ENCODE results near the gene SAMM50. TPM values are rescaled to one million over a fixed set of nuclear protein-coding genes. Genes with fewer than 3 reads are reported as not detected.

The SAMM50 gene
- polyA plus RNA-seq, 3 donors = 17.0 to 70.0 (median 62.5) TPM

GRCh38 chr22:43964314-43964857 is 9.1 kb downstream of the SAMM50 start:
- Histone ChIP-seq H3K4me2 (replicated peaks; ENCODE audit: extremely low read depth, low read length, poor library complexity, severe bottlenecking) (no peak overlapping the region), H3K9me3 (replicated peaks in 1 of 2; ENCODE audit: control insufficient read depth in 1 of 2, insufficient read depth in 1 of 2, low read length in 2 of 2) (no peaks in the 10 kb centered on the region), H3K36me3 (replicated peaks in 1 of 2; ENCODE audit: control insufficient read depth in 1 of 2, insufficient read depth in 2 of 2, low read length in 2 of 2) (peaks cover 61 to 74% of the 10 kb centered on the region in 2 donors), H3K4me1 (ENCODE audit: control insufficient read depth in 1 of 2, insufficient read depth in 2 of 2, low read length in 2 of 2) (no peaks in the 10 kb centered on the region), H3K9ac (ENCODE audit: insufficient read depth, low read length, poor library complexity, severe bottlenecking) (no peak overlapping the region), H4K20me1 (ENCODE audit: insufficient read depth, low read length) (peaks cover 21% of the 10 kb centered on the region), H3K27me3 (ENCODE audit: control insufficient read depth in 2 of 2, insufficient read depth in 2 of 2, low read length in 2 of 2) (no peaks in the 10 kb centered on the region), H2AFZ (ENCODE audit: insufficient read depth, low read depth, low read length, poor library complexity, severe bottlenecking) (no peak overlapping the region), H3K27ac (ENCODE audit: low read depth in 1 of 2, low read length in 2 of 2) (no peak overlapping the region), H3K79me2 (ENCODE audit: insufficient read depth, low read length) (peaks cover 21% of the 10 kb centered on the region), H3K4me3 (replicated peaks in 1 of 3; ENCODE audit: low read depth in 2 of 3, low read length in 3 of 3) (no peak overlapping the region)
- H3K27me3 Mint-ChIP-seq (ENCODE audit: low read depth in 3 of 3) = peaks cover 0 to 2% (median 0%) of the 10 kb centered on the region in 3 donors
- H3K4me1 Mint-ChIP-seq = no peaks in the 10 kb centered on the region
- no peak for DNase-seq
- no peak overlapping the region for H3K4me3 Mint-ChIP-seq
- TF ChIP-seq CTCF (IDR thresholded peaks at IDR 0.05) = no peak
- peak overlapping the region in 1 of 7 donors; percentile 67 for H3K27ac Mint-ChIP-seq
- intact Hi-C loops (cut with micrococcal nuclease) = no loop called here
- WGBS (ENCODE audit: insufficient coverage) = 98% methylated on average over 9 of the region's 10 CpGs
- H3K36me3 Mint-ChIP-seq = peaks cover 70% of the 10 kb centered on the region in 2 donors
- H3K9me3 Mint-ChIP-seq = no peaks in the 10 kb centered on the region

GRCh38 chr22:43967069-43967468 is 11.8 kb downstream of the SAMM50 start:
- H3K4me2 ChIP-seq (replicated peaks; ENCODE audit: extremely low read depth, low read length, poor library complexity, severe bottlenecking) = no peak overlapping the region
- H3K79me2 ChIP-seq (ENCODE audit: insufficient read depth, low read length) = peaks cover 3% of the 10 kb centered on the region
- peaks cover 85 to 90% of the 10 kb centered on the region in 2 donors for H3K36me3 ChIP-seq (replicated peaks in 1 of 2; ENCODE audit: control insufficient read depth in 1 of 2, insufficient read depth in 2 of 2, low read length in 2 of 2)
- H3K9me3 ChIP-seq (replicated peaks in 1 of 2; ENCODE audit: control insufficient read depth in 1 of 2, insufficient read depth in 1 of 2, low read length in 2 of 2) = no peaks in the 10 kb centered on the region
- no peak overlapping the region for H3K9ac ChIP-seq (ENCODE audit: insufficient read depth, low read length, poor library complexity, severe bottlenecking)
- no peaks in the 10 kb centered on the region for H3K4me1 ChIP-seq (ENCODE audit: control insufficient read depth in 1 of 2, insufficient read depth in 2 of 2, low read length in 2 of 2)
- peaks cover 81 to 88% of the 10 kb centered on the region in 2 donors for H3K36me3 Mint-ChIP-seq
- 80% methylated on average over 7 of the region's 7 CpGs for WGBS (ENCODE audit: insufficient coverage)
- H4K20me1 ChIP-seq (ENCODE audit: insufficient read depth, low read length) = peaks cover 3% of the 10 kb centered on the region
- no peak overlapping the region for H3K4me3 ChIP-seq (replicated peaks in 1 of 3; ENCODE audit: low read depth in 2 of 3, low read length in 3 of 3)
- no peak for TF ChIP-seq CTCF (IDR thresholded peaks at IDR 0.05)
- intact Hi-C loops (cut with micrococcal nuclease) = no loop called here
- H3K27me3 Mint-ChIP-seq (ENCODE audit: low read depth in 3 of 3) = no peaks in the 10 kb centered on the region
- no peak for DNase-seq
- H3K4me3 Mint-ChIP-seq = no peak overlapping the region
- H3K27me3 ChIP-seq (ENCODE audit: control insufficient read depth in 2 of 2, insufficient read depth in 2 of 2, low read length in 2 of 2) = no peaks in the 10 kb centered on the region
- H3K9me3 Mint-ChIP-seq = no peaks in the 10 kb centered on the region
- H2AFZ ChIP-seq (ENCODE audit: insufficient read depth, low read depth, low read length, poor library complexity, severe bottlenecking) = no peak overlapping the region
- no peak overlapping the region for H3K27ac ChIP-seq (ENCODE audit: low read depth in 1 of 2, low read length in 2 of 2)
- no peak overlapping the region for H3K27ac Mint-ChIP-seq
- no peaks in the 10 kb centered on the region for H3K4me1 Mint-ChIP-seq
